Esophagus muscularis mucosa (tissue), 4 donors: ENCODE data around the gene CAMK2G. TPM values are rescaled to one million over a fixed set of nuclear protein-coding genes. Genes with fewer than 3 reads are reported as not detected.

Source experiments
- DNase-seq: peaks from one replicate; pipeline ENCODE4 v3.0.0-alpha.2; 2017; ENCODE audit errors: extremely low spot score
- H3K27ac ChIP-seq, 4 donors: fragments of 200-600 bp; sonication (generic); replicated peaks in 1 of 4; 1 replicate in 3 of 4; 2 replicates in 1 of 4; pipeline ENCODE4 v1.5.1; 2016 to 2019; ENCODE audit warnings: mild to moderate bottlenecking in 1 of 4
- H3K27me3 ChIP-seq, 4 donors: fragments of 200-600 bp; sonication (generic); one replicate each; pipeline versions ENCODE4 v1.5.1 to v1.6.0; 2016 to 2019
- H3K36me3 ChIP-seq, 4 donors: fragments of 200-600 bp; sonication (generic); one replicate each; pipeline ENCODE4 v1.5.1; 2016 to 2019
- H3K4me1 ChIP-seq, 4 donors: fragments of 200-600 bp; sonication (generic); one replicate each; pipeline ENCODE4 v1.5.1; 2016 to 2019
- H3K4me3 ChIP-seq, 4 donors: fragments of 200-600 bp; sonication (generic); 1 replicate in 2 of 4; 2 replicates in 2 of 4; pipeline ENCODE4 v1.5.1; 2016 to 2019; ENCODE audit warnings: mild to moderate bottlenecking in 4 of 4, moderate library complexity in 1 of 4
- H3K9me3 ChIP-seq, 4 donors: fragments of 200-600 bp; sonication (generic); 1 replicate in 3 of 4; 2 replicates in 1 of 4; pipeline ENCODE4 v1.5.1; 2016 to 2019
- EP300 ChIP-seq: sonication (generic); formaldehyde crosslinking; IDR thresholded peaks from one replicate; pipeline ENCODE4 v1.6.1; 2017; ENCODE audit warnings: antibody characterized with exemption
- POLR2A ChIP-seq: fragments of 450-650 bp; IDR thresholded peaks from one replicate; pipeline ENCODE4 v1.6.1; 2017; ENCODE audit warnings: antibody characterized with exemption, moderate library complexity, mild to moderate bottlenecking, low read depth
- POLR2AphosphoS5 ChIP-seq, 2 donors: sonication (generic); formaldehyde crosslinking; IDR thresholded peaks; one replicate each; pipeline ENCODE4 v1.6.1; 2017; ENCODE audit warnings: antibody characterized with exemption in 2 of 2
- WGBS: methylation state at CpG from one replicate; pipeline ENCODE4 v1.1.5; 2018; 5-methylcytosine and 5-hydroxymethylcytosine counted together
- intact Hi-C: fragments of 100-400 bp; cut with DNase I; formaldehyde crosslinking; loops from one replicate; pipeline ENCODE4 v1.15.1; 2023
- total RNA-seq, 4 donors: library from RNA; depleted of rRNA; stranded (reverse); fragments of >200 nt; gene quantifications; one replicate each; pipeline versions ENCODE4 v1.1.0 to v1.2.1, GENCODE V29; 2016
- TF ChIP-seq, protein P1 (sequence below), 3 experiments: fragments of 200-600 bp in 2 of 3; fragments of 450-650 bp in 1 of 3; sonication (generic) in 2 of 3; IDR thresholded peaks; one replicate each; pipeline ENCODE4 v1.5.1; 2017 to 2019; ENCODE audit warnings: antibody characterized with exemption in 3 of 3, mild to moderate bottlenecking in 2 of 3, moderate library complexity in 1 of 3

The CAMK2G gene
- total RNA-seq, 4 donors from 2014 or later = 96.4 to 201 (median 159) TPM

DNA sequence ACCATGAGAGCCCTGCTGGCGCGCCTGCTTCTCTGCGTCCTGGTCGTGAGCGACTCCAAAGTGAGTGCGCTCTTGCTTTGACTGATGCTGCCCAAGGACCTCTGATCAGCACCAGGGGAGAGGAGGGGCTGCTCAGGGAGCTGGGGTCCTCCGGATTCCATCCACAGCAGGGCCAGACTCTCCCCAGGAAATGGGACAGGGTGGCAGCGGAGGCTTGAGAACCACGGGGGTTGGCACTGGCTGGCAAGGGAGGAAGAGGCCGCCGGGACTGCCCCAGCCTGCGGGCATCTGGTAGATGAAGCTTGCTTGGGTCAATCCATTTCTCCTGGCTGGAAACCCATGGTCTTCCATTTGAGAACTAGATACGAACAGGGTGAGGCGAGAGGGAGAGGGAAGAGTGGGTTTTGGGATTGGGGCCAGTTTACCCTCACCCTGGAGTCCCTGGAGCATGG lies 37.2 kb upstream of the CAMK2G start:
- H3K4me3 ChIP-seq = peak overlapping the region; percentile 72 to 79 (median 75)
- no peaks in the 10 kb centered on the region for H3K9me3 ChIP-seq
- TF ChIP-seq POLR2AphosphoS5 (IDR thresholded peaks at IDR 0.05) (no peak), POLR2A (no peak), EP300 (no peak)
- TF ChIP-seq, protein P1, sequence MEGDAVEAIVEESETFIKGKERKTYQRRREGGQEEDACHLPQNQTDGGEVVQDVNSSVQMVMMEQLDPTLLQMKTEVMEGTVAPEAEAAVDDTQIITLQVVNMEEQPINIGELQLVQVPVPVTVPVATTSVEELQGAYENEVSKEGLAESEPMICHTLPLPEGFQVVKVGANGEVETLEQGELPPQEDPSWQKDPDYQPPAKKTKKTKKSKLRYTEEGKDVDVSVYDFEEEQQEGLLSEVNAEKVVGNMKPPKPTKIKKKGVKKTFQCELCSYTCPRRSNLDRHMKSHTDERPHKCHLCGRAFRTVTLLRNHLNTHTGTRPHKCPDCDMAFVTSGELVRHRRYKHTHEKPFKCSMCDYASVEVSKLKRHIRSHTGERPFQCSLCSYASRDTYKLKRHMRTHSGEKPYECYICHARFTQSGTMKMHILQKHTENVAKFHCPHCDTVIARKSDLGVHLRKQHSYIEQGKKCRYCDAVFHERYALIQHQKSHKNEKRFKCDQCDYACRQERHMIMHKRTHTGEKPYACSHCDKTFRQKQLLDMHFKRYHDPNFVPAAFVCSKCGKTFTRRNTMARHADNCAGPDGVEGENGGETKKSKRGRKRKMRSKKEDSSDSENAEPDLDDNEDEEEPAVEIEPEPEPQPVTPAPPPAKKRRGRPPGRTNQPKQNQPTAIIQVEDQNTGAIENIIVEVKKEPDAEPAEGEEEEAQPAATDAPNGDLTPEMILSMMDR (IDR thresholded peaks at IDR 0.05) = no peak
- peaks cover 46 to 72% (median 58%) of the 10 kb centered on the region in 4 donors for H3K4me1 ChIP-seq
- DNase-seq = no peak
- H3K36me3 ChIP-seq = peaks cover 0 to 27% (median 8%) of the 10 kb centered on the region in 4 donors
- intact Hi-C loops = no loop called here
- 33% methylated on average over 8 of the region's 14 CpGs for WGBS
- peaks cover 0 to 19% (median 0%) of the 10 kb centered on the region in 4 donors for H3K27me3 ChIP-seq
- H3K27ac ChIP-seq = peak overlapping the region; percentile 71 to 78 (median 76)

DNA sequence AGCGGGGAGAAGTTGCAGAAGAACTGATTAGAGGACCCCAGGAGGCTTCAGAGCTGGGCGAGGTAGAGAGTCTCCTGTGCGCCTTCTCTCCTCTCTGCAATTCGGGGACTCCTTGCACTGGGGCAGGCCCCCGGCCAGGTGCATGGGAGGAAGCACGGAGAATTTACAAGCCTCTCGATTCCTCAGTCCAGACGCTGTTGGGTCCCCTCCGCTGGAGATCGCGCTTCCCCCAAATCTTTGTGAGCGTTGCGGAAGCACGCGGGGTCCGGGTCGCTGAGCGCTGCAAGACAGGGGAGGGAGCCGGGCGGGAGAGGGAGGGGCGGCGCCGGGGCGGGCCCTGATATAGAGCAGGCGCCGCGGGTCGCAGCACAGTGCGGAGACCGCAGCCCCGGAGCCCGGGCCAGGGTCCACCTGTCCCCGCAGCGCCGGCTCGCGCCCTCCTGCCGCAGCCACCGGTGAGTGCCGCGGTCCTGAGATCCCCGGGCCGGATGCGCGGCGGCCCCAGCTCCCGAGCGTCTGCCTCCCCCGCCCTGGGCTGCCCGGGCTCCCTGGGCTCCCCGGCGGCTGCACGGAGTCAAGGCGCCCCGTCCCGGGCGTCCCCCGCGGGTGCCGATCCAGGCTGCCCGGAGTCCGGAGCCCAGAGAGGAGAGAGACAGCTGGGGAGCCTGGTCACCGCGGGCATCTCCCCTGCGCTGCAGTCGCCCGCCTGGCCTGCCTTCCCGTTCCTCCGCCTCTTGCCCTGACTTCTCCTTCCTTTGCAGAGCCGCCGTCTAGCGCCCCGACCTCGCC lies 36.6 kb upstream of the CAMK2G start, which contains the start of gene PLAU:
TSS of gene PLAU (plus strand) at position 369 of the 789 bp plus-strand sequence. CDS start 424 bp downstream, outside the sequence.
- peaks cover 0 to 19% (median 0%) of the 10 kb centered on the region in 4 donors for H3K27me3 ChIP-seq
- 4% methylated on average over 17 of the region's 74 CpGs for WGBS
- no peak for DNase-seq
- peaks cover 50 to 72% (median 64%) of the 10 kb centered on the region in 4 donors for H3K4me1 ChIP-seq
- peak within 1 kb of the TSS; percentile 71 to 78 (median 76) for H3K27ac ChIP-seq
- no peaks in the 10 kb centered on the region for H3K9me3 ChIP-seq
- H3K36me3 ChIP-seq = peaks cover 0 to 20% (median 5%) of the 10 kb centered on the region in 4 donors
- intact Hi-C loops = no loop called here
- no peak for TF ChIP-seq POLR2AphosphoS5 (IDR thresholded peaks at IDR 0.05)
- TF ChIP-seq EP300 = no peak
- TF ChIP-seq, protein P1 (IDR thresholded peaks at IDR 0.05) = no peak
- TF ChIP-seq POLR2A = peak; percentile 15
- peak within 1 kb of the TSS; percentile 72 to 79 (median 75) for H3K4me3 ChIP-seq

DNA sequence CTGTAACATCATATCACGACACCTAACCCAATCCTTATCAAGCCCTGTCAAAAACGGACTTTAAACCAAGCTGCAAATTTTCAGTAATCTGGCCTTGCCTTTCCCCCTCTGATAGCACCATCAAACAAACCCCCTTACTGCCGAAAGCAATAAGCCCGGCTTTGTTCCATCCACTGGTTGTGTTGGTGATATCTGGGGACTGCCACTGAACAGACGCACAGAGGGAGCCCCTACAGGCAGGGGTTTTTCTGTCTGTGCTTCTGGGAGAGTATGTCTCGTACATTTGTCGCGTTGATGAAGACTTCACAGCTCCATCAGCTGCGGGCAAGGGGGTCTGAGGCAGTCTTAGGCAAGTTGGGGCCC lies 36.0 kb upstream of the CAMK2G start:
- H3K9me3 ChIP-seq = no peaks in the 10 kb centered on the region
- DNase-seq = no peak
- peaks cover 53 to 75% (median 67%) of the 10 kb centered on the region in 4 donors for H3K4me1 ChIP-seq
- H3K27ac ChIP-seq = peak overlapping the region; percentile 71 to 78 (median 76)
- 45% methylated on average over 9 of the region's 9 CpGs for WGBS
- peak overlapping the region; percentile 72 to 79 (median 75) for H3K4me3 ChIP-seq
- H3K27me3 ChIP-seq = peaks cover 0 to 19% (median 0%) of the 10 kb centered on the region in 4 donors
- TF ChIP-seq, protein P1 (IDR thresholded peaks at IDR 0.05) = no peak
- TF ChIP-seq POLR2A (no peak), EP300 (no peak), POLR2AphosphoS5 (IDR thresholded peaks at IDR 0.05) (no peak)
- H3K36me3 ChIP-seq = peaks cover 0 to 16% (median 2%) of the 10 kb centered on the region in 4 donors
- intact Hi-C loops = no loop called here

DNA sequence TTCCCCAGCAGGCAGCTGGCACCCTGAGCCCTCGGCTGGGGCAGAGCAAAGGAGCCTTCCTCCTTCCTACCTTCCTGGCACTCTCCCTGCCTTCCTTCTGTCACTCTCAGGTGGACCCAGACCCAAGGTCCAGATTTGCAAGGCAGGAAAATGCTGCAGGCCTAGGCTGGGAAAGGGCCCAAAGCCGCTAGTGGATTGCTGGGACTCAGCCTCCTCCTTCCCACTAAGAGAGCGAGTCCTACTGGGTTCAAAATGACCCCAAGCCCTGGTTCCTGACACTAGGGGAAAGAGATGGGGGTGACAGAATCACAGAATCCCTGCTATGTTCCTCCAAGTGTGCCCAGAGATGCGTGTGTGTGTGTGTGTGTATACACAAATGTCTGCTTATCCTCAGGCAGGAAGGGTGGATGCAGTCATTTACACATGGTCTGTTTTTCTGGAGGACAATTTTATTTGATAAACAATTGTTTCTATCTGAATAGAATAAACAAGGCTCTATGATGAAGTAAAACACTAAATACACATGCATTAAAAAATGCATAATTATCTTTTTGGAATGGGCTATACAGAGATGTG lies 35.3 kb upstream of the CAMK2G start:
- WGBS = 90% methylated on average over 4 of the region's 4 CpGs
- H3K9me3 ChIP-seq = no peaks in the 10 kb centered on the region
- TF ChIP-seq POLR2AphosphoS5 (IDR thresholded peaks at IDR 0.05) = no peak
- no peak for TF ChIP-seq EP300
- TF ChIP-seq, protein P1 (IDR thresholded peaks at IDR 0.05) = no peak
- no peak for TF ChIP-seq POLR2A
- H3K4me3 ChIP-seq = no peak overlapping the region
- peak overlapping the region; percentile 21 to 61 (median 34) for H3K27ac ChIP-seq
- DNase-seq = no peak
- H3K4me1 ChIP-seq = peaks cover 57 to 76% (median 67%) of the 10 kb centered on the region in 4 donors
- intact Hi-C loops = no loop called here
- H3K36me3 ChIP-seq = peaks cover 0 to 12% (median 0%) of the 10 kb centered on the region in 4 donors
- H3K27me3 ChIP-seq = peaks cover 0 to 19% (median 0%) of the 10 kb centered on the region in 4 donors
